ENCODE results near the gene SCFD2.

Gene SCFD2

GRCh38 chr4:53100501-53101190, 265.2 kb downstream of the SCFD2 start:
- Histone ChIP-seq H3K79me2 (ENCODE audit: low read length) (no peaks in the 10 kb centered on the region), H3K4me2 (ENCODE audit: low read length) (no peak overlapping the region), H3K36me3 (replicated peaks; ENCODE audit: low read depth, low read length) (no peaks in the 10 kb centered on the region), H3K9me3 (ENCODE audit: insufficient read depth, low read length) (no peaks in the 10 kb centered on the region; the same call in 1 of the 2 replicates), H2AFZ (ENCODE audit: low read depth, low read length) (no peak overlapping the region), H3K4me1 (ENCODE audit: low read length) (no peaks in the 10 kb centered on the region), H3K27ac (ENCODE audit: low read length) (no peak overlapping the region), H4K20me1 (ENCODE audit: insufficient read depth, low read length) (no peaks in the 10 kb centered on the region), H3K9ac (ENCODE audit: low read length) (no peak overlapping the region), H3K4me3 (ENCODE audit: low read length) (no peak overlapping the region), H3K27me3 (ENCODE audit: low read depth, low read length) (no peaks in the 10 kb centered on the region)
- TF ChIP-seq EZH2phosphoT487 (IDR thresholded peaks at IDR 0.05; ENCODE audit: low read depth) = no peak
- no peak for TF ChIP-seq CTCF (IDR thresholded peaks at IDR 0.05; ENCODE audit: low read depth, low read length)

GRCh38 chr4:53098681-53099121, 267.2 kb downstream of the SCFD2 start:
- Histone ChIP-seq H4K20me1 (ENCODE audit: insufficient read depth, low read length) (no peaks in the 10 kb centered on the region), H3K79me2 (ENCODE audit: low read length) (no peaks in the 10 kb centered on the region), H2AFZ (ENCODE audit: low read depth, low read length) (no peak overlapping the region), H3K27ac (ENCODE audit: low read length) (no peak overlapping the region), H3K4me2 (ENCODE audit: low read length) (no peak overlapping the region), H3K9ac (ENCODE audit: low read length) (no peak overlapping the region), H3K36me3 (replicated peaks; ENCODE audit: low read depth, low read length) (no peaks in the 10 kb centered on the region), H3K9me3 (ENCODE audit: insufficient read depth, low read length) (no peaks in the 10 kb centered on the region; the same call in 1 of the 2 replicates), H3K27me3 (ENCODE audit: low read depth, low read length) (no peaks in the 10 kb centered on the region), H3K4me1 (ENCODE audit: low read length) (no peaks in the 10 kb centered on the region), H3K4me3 (ENCODE audit: low read length) (no peak overlapping the region)
- TF ChIP-seq EZH2phosphoT487 (IDR thresholded peaks at IDR 0.05; ENCODE audit: low read depth) (no peak), CTCF (IDR thresholded peaks at IDR 0.05; ENCODE audit: low read depth, low read length) (no peak)

GRCh38 chr4:53094040-53094439, 271.8 kb downstream of the SCFD2 start:
- TF ChIP-seq CTCF (IDR thresholded peaks at IDR 0.05; ENCODE audit: low read depth, low read length) (no peak), EZH2phosphoT487 (IDR thresholded peaks at IDR 0.05; ENCODE audit: low read depth) (no peak)
- H3K27ac ChIP-seq (ENCODE audit: low read length) = no peak overlapping the region
- H3K79me2 ChIP-seq (ENCODE audit: low read length) = no peaks in the 10 kb centered on the region
- no peak overlapping the region for H3K4me2 ChIP-seq (ENCODE audit: low read length)
- H4K20me1 ChIP-seq (ENCODE audit: insufficient read depth, low read length) = no peaks in the 10 kb centered on the region
- H3K36me3 ChIP-seq (replicated peaks; ENCODE audit: low read depth, low read length) = no peaks in the 10 kb centered on the region
- H3K9ac ChIP-seq (ENCODE audit: low read length) = no peak overlapping the region
- no peak overlapping the region for H2AFZ ChIP-seq (ENCODE audit: low read depth, low read length)
- no peak overlapping the region for H3K4me3 ChIP-seq (ENCODE audit: low read length)
- no peaks in the 10 kb centered on the region for H3K4me1 ChIP-seq (ENCODE audit: low read length)
- no peaks in the 10 kb centered on the region for H3K27me3 ChIP-seq (ENCODE audit: low read depth, low read length)
- no peaks in the 10 kb centered on the region; the same call in 1 of the 2 replicates for H3K9me3 ChIP-seq (ENCODE audit: insufficient read depth, low read length)

GRCh38 chr4:53089936-53090729, 275.7 kb downstream of the SCFD2 start:
- Histone ChIP-seq H3K9me3 (ENCODE audit: insufficient read depth, low read length) (no peaks in the 10 kb centered on the region), H3K27me3 (ENCODE audit: low read depth, low read length) (no peaks in the 10 kb centered on the region), H3K79me2 (ENCODE audit: low read length) (no peaks in the 10 kb centered on the region), H3K4me1 (ENCODE audit: low read length) (no peaks in the 10 kb centered on the region), H3K9ac (ENCODE audit: low read length) (no peak overlapping the region), H3K36me3 (replicated peaks; ENCODE audit: low read depth, low read length) (no peaks in the 10 kb centered on the region), H4K20me1 (ENCODE audit: insufficient read depth, low read length) (no peaks in the 10 kb centered on the region), H3K4me3 (ENCODE audit: low read length) (no peak overlapping the region), H3K27ac (ENCODE audit: low read length) (no peak overlapping the region), H2AFZ (ENCODE audit: low read depth, low read length) (no peak overlapping the region), H3K4me2 (ENCODE audit: low read length) (no peak overlapping the region)
- TF ChIP-seq EZH2phosphoT487 (IDR thresholded peaks at IDR 0.05; ENCODE audit: low read depth) (no peak), CTCF (IDR thresholded peaks at IDR 0.05; ENCODE audit: low read depth, low read length) (no peak)
